Smooth muscle cell (in vitro differentiated cells): ENCODE measurements around the gene UBE2G1. TPM values are rescaled to one million over a fixed set of nuclear protein-coding genes. Genes with fewer than 3 reads are reported as not detected.

Experiments used
- DNase-seq: peaks from one replicate; lab custom pipeline; 2025; ENCODE audit not compliant: unreplicated experiment; lab: John Stamatoyannopoulos, UW
- H2AFZ ChIP-seq: fragments of 200-600 bp; sonication (generic); 2 replicates; pipeline ENCODE4 v1.6.0; 2016; ENCODE audit warnings: antibody characterized with exemption, low read depth, mild to moderate bottlenecking
- H3F3A ChIP-seq: fragments of 200-600 bp; sonication (generic); 2 replicates; pipeline ENCODE4 v1.6.0; 2017; ENCODE audit warnings: antibody characterized with exemption, low read depth
- H3K27ac ChIP-seq: fragments of 200-600 bp; sonication (generic); 2 replicates; pipeline ENCODE4 v1.5.1; 2016; ENCODE audit warnings: low read depth, mild to moderate bottlenecking
- H3K27me3 ChIP-seq: fragments of 200-600 bp; sonication (generic); 2 replicates; pipeline ENCODE4 v1.6.1; 2016; ENCODE audit warnings: low read depth, mild to moderate bottlenecking
- H3K36me3 ChIP-seq: fragments of 200-600 bp; sonication (generic); 2 replicates; pipeline ENCODE4 v1.5.1; 2016; ENCODE audit warnings: low read depth
- H3K4me1 ChIP-seq: fragments of 200-600 bp; sonication (generic); 2 replicates; pipeline ENCODE4 v1.5.1; 2016; ENCODE audit warnings: low read depth
- H3K4me2 ChIP-seq: fragments of 200-600 bp; sonication (generic); 2 replicates; pipeline ENCODE4 v1.6.0; 2016; ENCODE audit warnings: mild to moderate bottlenecking
- H3K4me3 ChIP-seq: fragments of 200-600 bp; sonication (generic); 2 replicates; pipeline ENCODE4 v1.5.1; 2016; ENCODE audit warnings: mild to moderate bottlenecking
- H3K79me2 ChIP-seq: fragments of 200-600 bp; sonication (generic); 2 replicates; pipeline ENCODE4 v1.6.0; 2016; ENCODE audit warnings: low read depth, mild to moderate bottlenecking
- H3K9ac ChIP-seq: fragments of 200-600 bp; sonication (generic); 2 replicates; pipeline ENCODE4 v1.6.0; 2016; ENCODE audit warnings: low read depth
- H3K9me3 ChIP-seq: fragments of 200-600 bp; sonication (generic); replicated peaks from 2 replicates; pipeline ENCODE4 v1.5.1; 2016; ENCODE audit warnings: low read depth
- H4K20me1 ChIP-seq: fragments of 200-600 bp; sonication (generic); 2 replicates; pipeline ENCODE4 v1.6.0; 2016; ENCODE audit warnings: low read depth
- WGBS: methylation state at CpG from one replicate; pipeline ENCODE4 v1.1.7; 2016; ENCODE audit warnings: low lambda C conversion rate; 5-methylcytosine and 5-hydroxymethylcytosine counted together
- polyA plus RNA-seq: library from polyadenylated mRNA; unstranded; fragments of >200 nt; fragmentation: Nextera tagmentation; extraction: Ambion mirVana; gene quantifications from 2 replicates; pipeline ENCODE4 v1.2.1, GENCODE V29; 2016
- total RNA-seq: library from RNA; depleted of rRNA; stranded (reverse); fragments of >200 nt; gene quantifications from 2 replicates; pipeline ENCODE4 v1.2.3, GENCODE V29; 2014
- TF ChIP-seq, protein P1 (sequence below): fragments of 200-600 bp; sonication (generic); IDR thresholded peaks from 2 replicates; pipeline ENCODE4 v1.5.1; 2017; ENCODE audit warnings: borderline replicate concordance, mild to moderate bottlenecking, antibody characterized with exemption; ENCODE audit not compliant: insufficient read depth, poor library complexity, severe bottlenecking

Gene UBE2G1
- total and polyA plus RNA-seq, 2 experiments from 2014 or later = 39.9 to 63.7 TPM

DNA sequence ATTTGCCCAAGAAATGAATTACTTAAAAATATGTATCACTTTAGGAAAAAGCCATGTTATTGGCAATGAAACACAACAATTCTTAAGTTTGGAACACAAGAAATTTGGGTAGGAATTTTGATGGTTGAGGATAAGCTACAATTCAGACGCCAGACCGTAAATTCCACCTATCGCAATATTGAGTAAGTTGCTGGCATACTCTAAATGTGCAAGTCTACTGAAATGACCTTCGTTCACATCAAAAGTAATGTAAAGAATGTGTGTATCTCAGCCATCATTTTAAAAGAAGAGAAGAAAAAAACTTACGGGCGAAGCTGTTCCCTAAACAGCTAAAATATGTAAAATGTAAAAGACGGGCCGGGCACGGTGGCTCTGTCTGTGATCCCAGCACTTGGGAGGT, 33.4 kb downstream of the UBE2G1 start:
- Histone ChIP-seq H3K36me3 (no peaks in the 10 kb centered on the region), H4K20me1 (peaks cover 95% of the 10 kb centered on the region), H3K27ac (peak overlapping the region; percentile 97), H2AFZ (no peak overlapping the region), H3K4me1 (peaks cover 25% of the 10 kb centered on the region), H3K9me3 (no peaks in the 10 kb centered on the region), H3K27me3 (no peaks in the 10 kb centered on the region), H3K4me2 (peak overlapping the region; percentile 8), H3K9ac (peak overlapping the region; percentile 27), H3F3A (peaks cover 21% of the 10 kb centered on the region), H3K4me3 (no peak overlapping the region), H3K79me2 (peaks cover 91% of the 10 kb centered on the region)
- no peak for DNase-seq
- WGBS = 86% methylated on average over 9 of the region's 9 CpGs
- TF ChIP-seq, protein P1, sequence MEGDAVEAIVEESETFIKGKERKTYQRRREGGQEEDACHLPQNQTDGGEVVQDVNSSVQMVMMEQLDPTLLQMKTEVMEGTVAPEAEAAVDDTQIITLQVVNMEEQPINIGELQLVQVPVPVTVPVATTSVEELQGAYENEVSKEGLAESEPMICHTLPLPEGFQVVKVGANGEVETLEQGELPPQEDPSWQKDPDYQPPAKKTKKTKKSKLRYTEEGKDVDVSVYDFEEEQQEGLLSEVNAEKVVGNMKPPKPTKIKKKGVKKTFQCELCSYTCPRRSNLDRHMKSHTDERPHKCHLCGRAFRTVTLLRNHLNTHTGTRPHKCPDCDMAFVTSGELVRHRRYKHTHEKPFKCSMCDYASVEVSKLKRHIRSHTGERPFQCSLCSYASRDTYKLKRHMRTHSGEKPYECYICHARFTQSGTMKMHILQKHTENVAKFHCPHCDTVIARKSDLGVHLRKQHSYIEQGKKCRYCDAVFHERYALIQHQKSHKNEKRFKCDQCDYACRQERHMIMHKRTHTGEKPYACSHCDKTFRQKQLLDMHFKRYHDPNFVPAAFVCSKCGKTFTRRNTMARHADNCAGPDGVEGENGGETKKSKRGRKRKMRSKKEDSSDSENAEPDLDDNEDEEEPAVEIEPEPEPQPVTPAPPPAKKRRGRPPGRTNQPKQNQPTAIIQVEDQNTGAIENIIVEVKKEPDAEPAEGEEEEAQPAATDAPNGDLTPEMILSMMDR = no peak

- Histone ChIP-seq H3K79me2 (peaks cover 91% of the 10 kb centered on the region), H3K4me3 (no peak overlapping the region), H3K9me3 (no peaks in the 10 kb centered on the region), H2AFZ (no peak overlapping the region), H3K27me3 (no peaks in the 10 kb centered on the region), H3K4me2 (peak overlapping the region; percentile 56), H4K20me1 (peaks cover 93% of the 10 kb centered on the region), H3F3A (peaks cover 21% of the 10 kb centered on the region), H3K4me1 (peaks cover 25% of the 10 kb centered on the region), H3K27ac (peak overlapping the region; percentile 97), H3K9ac (peak overlapping the region; percentile 27), H3K36me3 (no peaks in the 10 kb centered on the region)
- no peak for DNase-seq
- TF ChIP-seq, protein P1 = no peak
- 72% methylated on average over 6 of the region's 6 CpGs for WGBS
Measured at GRCh38 chr17:4332296-4332970, 34.0 kb downstream of the UBE2G1 start.

- Histone ChIP-seq H2AFZ (no peak overlapping the region), H3K4me1 (peaks cover 25% of the 10 kb centered on the region), H4K20me1 (peaks cover 93% of the 10 kb centered on the region), H3K36me3 (no peaks in the 10 kb centered on the region), H3K4me2 (peak overlapping the region; percentile 56), H3K4me3 (no peak overlapping the region), H3K27me3 (no peaks in the 10 kb centered on the region), H3F3A (peaks cover 21% of the 10 kb centered on the region), H3K9ac (peak overlapping the region; percentile 27), H3K27ac (peak overlapping the region; percentile 97), H3K79me2 (peaks cover 91% of the 10 kb centered on the region), H3K9me3 (no peaks in the 10 kb centered on the region)
- 41% methylated on average over 7 of the region's 7 CpGs for WGBS
- TF ChIP-seq, protein P1 = no peak
- DNase-seq = no peak
Measured at GRCh38 chr17:4331614-4332013, 34.9 kb downstream of the UBE2G1 start.

DNA sequence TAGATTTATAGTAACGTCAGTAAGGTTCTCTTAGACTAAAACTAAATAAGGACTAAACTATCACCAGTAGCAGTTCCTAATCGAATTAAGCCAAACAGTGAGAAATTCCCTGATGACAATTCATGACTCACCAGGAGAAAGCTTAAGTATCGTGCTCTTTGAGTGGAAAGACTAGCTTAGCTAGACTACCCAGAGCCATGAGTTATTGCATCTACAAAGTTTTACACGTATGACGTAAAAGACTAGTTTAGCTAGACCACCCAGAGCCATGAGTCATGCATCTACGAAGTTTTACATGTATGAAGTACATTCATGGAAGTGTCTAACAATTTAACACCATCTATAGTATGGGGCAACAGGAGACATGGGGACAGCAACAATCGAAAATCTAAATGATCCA, 36.6 kb downstream of the UBE2G1 start:
- TF ChIP-seq, protein P1 = no peak
- H3K4me2 ChIP-seq = peak overlapping the region; percentile 63
- H3K27me3 ChIP-seq = no peaks in the 10 kb centered on the region
- H3K9me3 ChIP-seq = no peaks in the 10 kb centered on the region
- peak overlapping the region; percentile 97 for H3K27ac ChIP-seq
- 15% methylated on average over 7 of the region's 7 CpGs for WGBS
- peak overlapping the region; percentile 69 for H3K9ac ChIP-seq
- H3K4me3 ChIP-seq = no peak overlapping the region
- peaks cover 25% of the 10 kb centered on the region for H3K4me1 ChIP-seq
- no peaks in the 10 kb centered on the region for H3K36me3 ChIP-seq
- peaks cover 93% of the 10 kb centered on the region for H4K20me1 ChIP-seq
- H3F3A ChIP-seq = peaks cover 21% of the 10 kb centered on the region
- DNase-seq = no peak
- H2AFZ ChIP-seq = no peak overlapping the region
- H3K79me2 ChIP-seq = peaks cover 91% of the 10 kb centered on the region
